Uterus (tissue), 4 donors: ENCODE data around the gene NUCB2. TPM values are rescaled to one million over a fixed set of nuclear protein-coding genes. Genes with fewer than 3 reads are reported as not detected.

ENCODE experiments used
- DNase-seq, 2 donors: peaks; one replicate each; pipeline ENCODE4 v3.0.0-alpha.2; 2019 to 2020
- H3K27ac ChIP-seq, 2 donors: fragments of 200-600 bp; sonication (generic); 1 replicate in 1 of 2; 2 replicates in 1 of 2; pipeline ENCODE4 v1.5.1; 2016 to 2018
- H3K27me3 ChIP-seq, 2 donors: fragments of 200-600 bp; sonication (generic); one replicate each; pipeline ENCODE4 v1.5.1; 2018 to 2019; ENCODE audit warnings: control low read depth in 1 of 2
- H3K36me3 ChIP-seq, 2 donors: fragments of 200-600 bp; sonication (generic); one replicate each; pipeline ENCODE4 v1.5.1; 2019; ENCODE audit warnings: control low read depth in 1 of 2
- H3K4me1 ChIP-seq, 2 donors: fragments of 200-600 bp; sonication (generic); one replicate each; pipeline ENCODE4 v1.5.1; 2018 to 2019; ENCODE audit warnings: control low read depth in 1 of 2
- H3K4me3 ChIP-seq, 2 donors: fragments of 200-600 bp; sonication (generic); 1 replicate in 1 of 2; 2 replicates in 1 of 2; pipeline ENCODE4 v1.5.1; 2018 to 2019; ENCODE audit warnings: mild to moderate bottlenecking in 1 of 2
- H3K9me3 ChIP-seq, 2 donors: fragments of 200-600 bp; sonication (generic); one replicate each; pipeline ENCODE4 v1.5.1; 2019; ENCODE audit warnings: control low read depth in 1 of 2
- POLR2A ChIP-seq, 2 donors: fragments of 450-650 bp; IDR thresholded peaks; one replicate each; pipeline ENCODE4 v1.6.1; 2016; ENCODE audit warnings: antibody characterized with exemption in 2 of 2, mild to moderate bottlenecking in 1 of 2, moderate library complexity in 1 of 2
- intact Hi-C: fragments of 100-400 bp; cut with DNase I; formaldehyde crosslinking; loops from one replicate; pipeline ENCODE4 v1.15.1; 2023; ENCODE audit warnings: low total_unique reads
- total RNA-seq, 4 donors: library from RNA; depleted of rRNA in 3 of 4; stranded (reverse); fragments of >200 nt in 3 of 4; gene quantifications; one replicate each; pipeline versions ENCODE4 v1.1.0 to v1.2.4, GENCODE V29; 2014 to 2023
- TF ChIP-seq, protein P1 (sequence below), 4 experiments: fragments of 200-600 bp in 2 of 4; fragments of 450-650 bp in 2 of 4; sonication (generic) in 2 of 4; IDR thresholded peaks; one replicate each; pipeline ENCODE4 v1.5.1; 2016 to 2019; ENCODE audit warnings: antibody characterized with exemption in 4 of 4, mild to moderate bottlenecking in 2 of 4, moderate library complexity in 1 of 4
- donor health status: DM: yes; HTN: yes; CAD: no.

The NUCB2 gene
- total RNA-seq, 4 donors from 2014 or later: 22.0 to 132 (median 68.3) TPM

DNA sequence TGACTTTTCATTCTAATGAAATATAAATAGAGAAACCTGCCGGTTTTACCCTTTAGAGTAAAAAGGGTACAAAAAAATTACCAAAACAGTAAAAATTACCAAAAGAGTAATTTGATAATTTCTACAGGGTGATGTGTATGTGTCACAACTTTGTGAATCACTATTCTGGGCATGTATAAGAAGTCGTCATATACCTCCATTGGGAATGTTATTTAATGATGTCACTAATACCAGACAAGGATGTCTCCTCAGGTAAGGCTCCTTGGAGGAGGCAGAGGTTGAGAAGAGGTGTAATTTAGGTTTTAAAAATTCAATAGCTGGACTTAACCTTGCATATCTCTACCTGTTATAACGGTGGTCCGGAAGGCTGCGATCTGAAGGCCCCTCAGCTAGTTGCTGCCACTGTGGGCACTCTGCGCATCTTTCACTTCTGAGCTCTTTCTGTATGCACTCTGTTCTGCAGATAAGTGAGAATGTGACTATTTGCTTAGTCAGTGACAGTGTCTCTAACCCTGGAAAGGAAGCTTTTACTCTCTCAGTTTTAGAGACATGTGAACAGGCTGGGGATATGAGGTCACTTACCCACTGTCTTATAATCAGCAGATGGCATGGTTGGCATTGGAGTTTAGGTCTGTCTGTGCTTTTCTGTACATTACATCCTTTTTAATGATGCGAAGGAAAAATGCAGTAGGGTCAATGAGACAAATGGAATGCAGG, 74.1 kb downstream of the NUCB2 start:
- H3K27ac ChIP-seq: no peak overlapping the region
- no peaks in the 10 kb centered on the region for H3K4me1 ChIP-seq
- DNase-seq: no peak
- no peaks in the 10 kb centered on the region for H3K9me3 ChIP-seq
- H3K36me3 ChIP-seq: no peaks in the 10 kb centered on the region
- no peak overlapping the region for H3K4me3 ChIP-seq
- H3K27me3 ChIP-seq: no peaks in the 10 kb centered on the region
- intact Hi-C loops: no loop called here
- no peak for TF ChIP-seq POLR2A (IDR thresholded peaks at IDR 0.05)
- TF ChIP-seq, protein P1, sequence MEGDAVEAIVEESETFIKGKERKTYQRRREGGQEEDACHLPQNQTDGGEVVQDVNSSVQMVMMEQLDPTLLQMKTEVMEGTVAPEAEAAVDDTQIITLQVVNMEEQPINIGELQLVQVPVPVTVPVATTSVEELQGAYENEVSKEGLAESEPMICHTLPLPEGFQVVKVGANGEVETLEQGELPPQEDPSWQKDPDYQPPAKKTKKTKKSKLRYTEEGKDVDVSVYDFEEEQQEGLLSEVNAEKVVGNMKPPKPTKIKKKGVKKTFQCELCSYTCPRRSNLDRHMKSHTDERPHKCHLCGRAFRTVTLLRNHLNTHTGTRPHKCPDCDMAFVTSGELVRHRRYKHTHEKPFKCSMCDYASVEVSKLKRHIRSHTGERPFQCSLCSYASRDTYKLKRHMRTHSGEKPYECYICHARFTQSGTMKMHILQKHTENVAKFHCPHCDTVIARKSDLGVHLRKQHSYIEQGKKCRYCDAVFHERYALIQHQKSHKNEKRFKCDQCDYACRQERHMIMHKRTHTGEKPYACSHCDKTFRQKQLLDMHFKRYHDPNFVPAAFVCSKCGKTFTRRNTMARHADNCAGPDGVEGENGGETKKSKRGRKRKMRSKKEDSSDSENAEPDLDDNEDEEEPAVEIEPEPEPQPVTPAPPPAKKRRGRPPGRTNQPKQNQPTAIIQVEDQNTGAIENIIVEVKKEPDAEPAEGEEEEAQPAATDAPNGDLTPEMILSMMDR (IDR thresholded peaks at IDR 0.05): no peak

DNA sequence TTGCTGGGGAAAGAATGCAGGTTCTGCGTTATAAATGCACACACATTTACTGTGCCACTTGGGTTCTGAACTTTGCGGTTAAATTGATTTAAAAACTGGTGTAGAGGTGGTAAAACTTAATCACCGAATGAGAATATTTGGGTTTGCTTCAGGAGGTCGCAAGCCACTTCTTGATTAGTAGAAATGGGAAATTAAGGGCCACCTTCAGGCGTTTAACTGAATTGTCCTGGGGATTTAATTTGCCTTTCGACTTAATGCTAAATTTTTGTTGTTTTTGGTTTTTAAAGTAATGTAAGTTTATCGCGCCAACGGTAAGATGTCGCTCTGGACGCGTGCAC, 74.6 kb downstream of the NUCB2 start:
- no peaks in the 10 kb centered on the region for H3K9me3 ChIP-seq
- H3K4me1 ChIP-seq: no peaks in the 10 kb centered on the region
- no peaks in the 10 kb centered on the region for H3K36me3 ChIP-seq
- no peaks in the 10 kb centered on the region for H3K27me3 ChIP-seq
- intact Hi-C loops: no loop called here
- no peak for TF ChIP-seq POLR2A (IDR thresholded peaks at IDR 0.05)
- TF ChIP-seq, protein P1 (IDR thresholded peaks at IDR 0.05): peak in 1 of 4 experiments; percentile 6
- no peak for DNase-seq
- H3K4me3 ChIP-seq: peak overlapping the region; percentile 44 to 64
- H3K27ac ChIP-seq: peak overlapping the region; percentile 25 to 86

DNA sequence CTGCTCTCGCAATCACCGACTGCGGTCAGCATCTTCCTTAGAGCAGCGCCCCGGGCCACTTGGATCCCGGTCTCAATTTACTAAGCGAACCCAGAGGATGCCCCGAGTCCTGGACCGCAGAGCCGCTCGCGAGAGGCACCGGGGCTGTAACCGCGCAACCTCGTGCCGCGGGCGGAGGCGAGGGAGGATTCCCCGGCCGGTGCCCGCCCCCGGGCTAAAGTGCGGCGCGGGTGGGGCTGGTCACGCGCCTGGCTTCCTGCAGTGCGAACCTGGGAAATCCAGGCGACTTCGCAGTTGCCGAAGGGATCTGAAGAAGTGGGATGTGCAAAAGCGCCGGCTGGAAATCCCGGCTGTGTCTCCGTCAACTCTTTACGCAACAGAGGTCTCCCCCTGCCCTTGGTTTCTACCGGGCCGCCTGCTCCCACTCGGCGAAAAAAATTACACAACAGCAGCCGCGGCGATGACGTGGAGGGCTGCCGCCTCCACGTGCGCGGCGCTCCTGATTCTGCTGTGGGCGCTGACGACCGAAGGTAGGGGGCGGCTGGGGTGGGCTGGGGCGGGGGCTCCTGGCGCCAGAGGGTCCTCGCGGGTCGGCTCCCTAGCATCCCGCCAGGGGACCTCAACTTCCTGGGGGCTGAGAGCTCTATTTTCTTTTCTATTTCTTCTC, 75.1 kb downstream of the NUCB2 start, which contains the start of gene NCR3LG1:
Gene NCR3LG1 (plus strand): TSS at position 291 of the 667 bp plus-strand sequence. CDS start 170 bp downstream, at position 461.
- Histone ChIP-seq H3K27me3 (no peaks in the 10 kb centered on the region), H3K27ac (peak within 1 kb of the TSS; percentile 78 to 86), H3K9me3 (no peaks in the 10 kb centered on the region), H3K4me3 (peak within 1 kb of the TSS; percentile 44 to 64), H3K36me3 (no peaks in the 10 kb centered on the region), H3K4me1 (no peaks in the 10 kb centered on the region)
- TF ChIP-seq, protein P1 (IDR thresholded peaks at IDR 0.05): peak in 1 of 4 experiments; percentile 9
- TF ChIP-seq POLR2A (IDR thresholded peaks at IDR 0.05): no peak
- intact Hi-C loops: no loop called here
- peak; percentile 69 to 75 for DNase-seq

DNA sequence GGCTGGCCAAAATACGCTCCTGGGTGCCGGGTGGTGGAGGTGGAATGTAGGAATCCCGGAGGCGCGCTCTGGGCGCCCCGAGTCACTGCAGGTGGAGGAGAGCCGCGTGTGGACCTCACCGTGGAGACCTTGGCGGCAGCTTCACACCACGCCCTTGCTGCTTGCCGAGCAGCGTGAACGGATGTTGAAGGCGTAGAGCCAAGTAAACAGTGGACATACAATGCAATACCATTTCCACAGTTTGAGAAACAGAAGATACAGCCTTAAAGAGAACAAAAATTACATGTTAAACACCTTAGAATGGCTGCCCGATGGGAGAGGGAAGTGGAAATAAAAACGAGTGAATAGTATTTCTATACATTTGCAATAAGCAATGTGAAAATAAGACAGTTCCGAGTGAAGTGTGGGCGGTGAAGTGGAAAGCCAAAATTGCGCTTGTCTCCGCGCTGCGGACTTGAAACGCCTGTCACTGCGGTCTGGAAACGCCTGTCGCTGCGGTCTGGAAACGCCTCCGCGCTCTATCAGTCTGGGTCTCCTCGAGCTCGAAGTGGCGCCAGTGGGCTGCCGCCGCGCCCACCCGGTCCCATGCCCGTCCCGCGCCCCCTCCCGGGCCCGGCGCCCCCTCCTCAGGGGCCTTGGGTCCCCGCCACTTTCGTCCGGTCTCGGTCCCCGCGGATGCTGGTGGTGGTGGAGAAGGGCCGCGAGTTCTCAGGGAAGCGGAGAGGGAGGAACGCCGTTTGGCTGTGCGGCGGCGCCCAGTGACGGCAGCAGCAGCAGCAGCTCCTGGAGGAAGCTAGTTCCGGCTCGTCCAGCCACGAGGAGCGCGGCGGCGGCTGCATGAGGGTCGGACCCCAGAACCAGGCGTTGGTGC, 76.6 kb downstream of the NUCB2 start:
- no peaks in the 10 kb centered on the region for H3K36me3 ChIP-seq

More for the DNA sequence above, 76.6 kb downstream of the NUCB2 start:
- intact Hi-C loops: no loop called here
- H3K4me1 ChIP-seq: no peaks in the 10 kb centered on the region
- H3K4me3 ChIP-seq: peak overlapping the region; percentile 44 to 64
- no peaks in the 10 kb centered on the region for H3K27me3 ChIP-seq
- H3K9me3 ChIP-seq: no peaks in the 10 kb centered on the region
- peak; percentile 56 to 65 for DNase-seq
- peak overlapping the region; percentile 78 to 86 for H3K27ac ChIP-seq
- TF ChIP-seq, protein P1 (IDR thresholded peaks at IDR 0.05): no peak
- peak in 1 of 2 donors; percentile 35 for TF ChIP-seq POLR2A (IDR thresholded peaks at IDR 0.05)
